Eye (tissue), 1 donor: ENCODE data around the gene EIF4E1B.

ENCODE experiments used
- DNase-seq: peaks from one replicate; pipeline ENCODE4 v3.0.0-alpha.2; 2015

Gene EIF4E1B

GRCh38 chr5:176628406-176629228 lies 1.9 kb upstream of the EIF4E1B start:
- no peak for DNase-seq

- no peak for DNase-seq
These were observed 1.1 kb upstream of the EIF4E1B start for GRCh38 chr5:176629317-176629852.

- no peak for DNase-seq
These were observed 277 bp downstream of the EIF4E1B start for GRCh38 chr5:176630681-176631222.

- DNase-seq = no peak
These were observed 1.1 kb downstream of the EIF4E1B start for GRCh38 chr5:176631383-176632200.

GRCh38 chr5:176632745-176633144 lies 2.3 kb downstream of the EIF4E1B start:
- peak; percentile 28 for DNase-seq

GRCh38 chr5:176633598-176633997 lies 3.1 kb downstream of the EIF4E1B start:
- no peak for DNase-seq

GRCh38 chr5:176636426-176636825 lies 6.0 kb downstream of the EIF4E1B start:
- DNase-seq = no peak

GRCh38 chr5:176637556-176637955 lies 7.1 kb downstream of the EIF4E1B start:
- DNase-seq = no peak

GRCh38 chr5:176638437-176638836 lies 8.0 kb downstream of the EIF4E1B start:
- no peak for DNase-seq

GRCh38 chr5:176639208-176639607 lies 8.7 kb downstream of the EIF4E1B start:
- no peak for DNase-seq

GRCh38 chr5:176639981-176640380 lies 9.5 kb downstream of the EIF4E1B start:
- DNase-seq = no peak

- no peak for DNase-seq
These were observed 10.1 kb downstream of the EIF4E1B start for GRCh38 chr5:176640616-176641015.

- no peak for DNase-seq
These were observed 12.4 kb downstream of the EIF4E1B start for GRCh38 chr5:176642675-176643490.

GRCh38 chr5:176643491-176644219 lies 13.2 kb downstream of the EIF4E1B start:
- DNase-seq = no peak

- no peak for DNase-seq
These were observed 13.8 kb downstream of the EIF4E1B start for GRCh38 chr5:176644294-176644693.

- DNase-seq = no peak
These were observed 14.6 kb downstream of the EIF4E1B start for GRCh38 chr5:176644878-176645670.

GRCh38 chr5:176646049-176646706 lies 15.7 kb downstream of the EIF4E1B start:
- no peak for DNase-seq

- DNase-seq = no peak
These were observed 16.2 kb downstream of the EIF4E1B start for GRCh38 chr5:176646707-176647029.

GRCh38 chr5:176647030-176647842 lies 16.8 kb downstream of the EIF4E1B start, which contains the start of gene TSPAN17:
Gene TSPAN17, plus strand, starts transcription at chr5:176647484. Its CDS starts 132 bp downstream, at chr5:176647616.
- DNase-seq = peak; percentile 100
